A549 (cell line): Measurements from ENCODE around the gene SHE. TPM values are rescaled to one million over a fixed set of nuclear protein-coding genes. Genes with fewer than 3 reads are reported as not detected.

ENCODE experiments used
- ATAC-seq, 2 experiments: fragments of 200-7000 bp in 1 of 2; fragments of >200 bp in 1 of 2; cut with Nextera tagmentation in 1 of 2; cut with Tn5 transposase in 1 of 2; 3 replicates each; pipeline versions ENCODE4 v1.8.0 to v1.9.1; 2018 to 2020; ENCODE audit warnings: mild to moderate bottlenecking in 1 of 2, moderate library complexity in 1 of 2
- CTCF ChIA-PET: fragments of 300-600 bp; sonication (Branson Sonifier 250); formaldehyde crosslinking; extraction: SDS; loops from one replicate; lab custom pipeline; 2021; ENCODE audit warnings: antibody characterized with exemption, inconsistent platforms; lab: Yijun Ruan, JAX
- POLR2A ChIA-PET: fragments of 350-600 bp; formaldehyde crosslinking; extraction: SDS; loops from one replicate; lab custom pipeline; 2021; ENCODE audit warnings: antibody characterized with exemption, inconsistent platforms; lab: Yijun Ruan, JAX
- DNase-seq, 2 experiments: peaks; one replicate each; pipeline versions ENCODE4 v3.0.0 to v3.0.0-alpha.2; 2011 to 2016; ENCODE audit warnings: low read depth in 1 of 2, low spot score in 1 of 2
- FAIRE-seq: peaks from 2 replicates; lab custom pipeline; 2011; peaks lifted over from hg19 to GRCh38; lab: Jason Lieb, UNC
- H3K27ac ChIP-seq, 2 experiments: fragments of >200 bp; sonication (Bioruptor Twin); formaldehyde crosslinking; 3 replicates each; pipeline ENCODE4 v1.5.1; 2016 to 2017
- H3K4me1 ChIP-seq: fragments of >200 bp; sonication (Bioruptor Twin); formaldehyde crosslinking; 3 replicates; pipeline ENCODE4 v1.6.1; 2016
- H3K4me2 ChIP-seq: fragments of >200 bp; sonication (Bioruptor Twin); formaldehyde crosslinking; 3 replicates; pipeline ENCODE4 v1.6.1; 2016
- H3K4me3 ChIP-seq: fragments of >200 bp; sonication (Bioruptor Twin); formaldehyde crosslinking; 3 replicates; pipeline ENCODE4 v1.5.1; 2016
- H3K9me3 ChIP-seq: fragments of >200 bp; sonication (Bioruptor Twin); formaldehyde crosslinking; 3 replicates; pipeline ENCODE4 v1.6.1; 2016
- BHLHE40 ChIP-seq: IDR thresholded peaks from 2 replicates; pipeline ENCODE4 v1.6.1; 2012; ENCODE audit warnings: low read depth, low read length, inconsistent platforms
- CHD2 ChIP-seq: fragments of 150-350 bp; IDR thresholded peaks from 2 replicates; pipeline ENCODE4 v1.6.1; 2014; ENCODE audit warnings: low read length; ENCODE audit not compliant: partially characterized antibody
- EHF ChIP-seq: fragments of 250-450 bp; sonication (Bioruptor Pico); IDR thresholded peaks from 2 replicates; pipeline ENCODE4 v1.5.0; 2020; ENCODE audit warnings: mild to moderate bottlenecking
- ELK1 ChIP-seq: fragments of 150-350 bp; IDR thresholded peaks from 2 replicates; pipeline ENCODE4 v1.6.1; 2014; ENCODE audit warnings: low read depth, mild to moderate bottlenecking, low read length
- ESRRA ChIP-seq: fragments of 150-350 bp; IDR thresholded peaks from 2 replicates; pipeline ENCODE4 v1.6.1; 2014; ENCODE audit warnings: mild to moderate bottlenecking, low read length, borderline replicate concordance
- FOSB ChIP-seq: fragments of 250-450 bp; sonication (Bioruptor Pico); IDR thresholded peaks from 2 replicates; pipeline ENCODE4 v1.5.0; 2020; ENCODE audit warnings: mild to moderate bottlenecking, moderate library complexity
- FOSL2 ChIP-seq, 2 experiments: fragments of 450-650 bp in 1 of 2; fragments of >200 bp in 1 of 2; sonication (Bioruptor Twin) in 1 of 2; formaldehyde crosslinking; IDR thresholded peaks; 2 replicates each; pipeline versions ENCODE4 v1.5.0 to v1.6.1; 2016 to 2020; ENCODE audit warnings: mild to moderate bottlenecking in 1 of 2, moderate library complexity in 1 of 2
- HES2 ChIP-seq: fragments of >200 bp; sonication (Bioruptor Twin); formaldehyde crosslinking; IDR thresholded peaks from 2 replicates; pipeline ENCODE4 v1.6.1; 2016
- HOXB13 ChIP-seq: fragments of 250-450 bp; sonication (Bioruptor Pico); IDR thresholded peaks from 2 replicates; pipeline ENCODE4 v1.5.0; 2020; ENCODE audit warnings: low read depth, mild to moderate bottlenecking, moderate library complexity
- JUN ChIP-seq, 2 experiments: fragments of >200 bp; sonication (Bioruptor Twin); formaldehyde crosslinking; IDR thresholded peaks; 2 replicates in 1 of 2; 3 replicates in 1 of 2; pipeline ENCODE4 v1.6.1; 2016 to 2017
- JUNB ChIP-seq: fragments of >200 bp; sonication (Bioruptor Twin); formaldehyde crosslinking; IDR thresholded peaks from 2 replicates; pipeline ENCODE4 v1.6.1; 2016
- KDM1A ChIP-seq: fragments of 200-600 bp; sonication (generic); IDR thresholded peaks from 2 replicates; pipeline ENCODE4 v1.6.1; 2016; ENCODE audit warnings: low read depth, mild to moderate bottlenecking
- MAFK ChIP-seq: fragments of 450-650 bp; IDR thresholded peaks from 2 replicates; pipeline ENCODE4 v1.6.1; 2014; ENCODE audit not compliant: partially characterized antibody
- MAX ChIP-seq: IDR thresholded peaks from 2 replicates; pipeline ENCODE4 v1.6.1; 2012
- PHF8 ChIP-seq: fragments of 200-600 bp; sonication (generic); IDR thresholded peaks from 2 replicates; pipeline ENCODE4 v1.6.1; 2016; ENCODE audit warnings: low read depth, mild to moderate bottlenecking, antibody characterized with exemption, moderate library complexity, borderline replicate concordance
- POLR2A ChIP-seq: IDR thresholded peaks from 2 replicates; pipeline ENCODE4 v1.6.1; 2012; ENCODE audit warnings: mild to moderate bottlenecking, low read length
- RCOR1 ChIP-seq: fragments of 150-350 bp; IDR thresholded peaks from 2 replicates; pipeline ENCODE4 v1.6.1; 2014; ENCODE audit warnings: antibody characterized with exemption, low read length, low read depth
- SMC3 ChIP-seq: fragments of >200 bp; sonication (Bioruptor Twin); formaldehyde crosslinking; IDR thresholded peaks from 3 replicates; pipeline ENCODE4 v1.6.1; 2018; ENCODE audit warnings: inconsistent platforms
- ZNF302 ChIP-seq: fragments of 250-450 bp; sonication (Bioruptor Pico); IDR thresholded peaks from 2 replicates; pipeline ENCODE4 v1.9.0; 2021; ENCODE audit warnings: inconsistent platforms, mild to moderate bottlenecking, moderate library complexity
- ZSCAN20 ChIP-seq: fragments of 250-450 bp; sonication (Bioruptor Pico); IDR thresholded peaks from 2 replicates; pipeline ENCODE4 v1.8.0; 2022; ENCODE audit warnings: mild to moderate bottlenecking, moderate library complexity
- WGBS: methylation state at CpG from one replicate; pipeline ENCODE4 v1.1.6; 2017; ENCODE audit errors: missing lambda C conversion rate; 5-methylcytosine and 5-hydroxymethylcytosine counted together
- polyA plus RNA-seq, 4 experiments: library from polyadenylated mRNA; depleted of rRNA in 3 of 4; stranded (reverse); fragments of >200 nt; fragmentation: RNase III in 1 of 4; extraction: RNeasy Plus Mini Kit Qiagen cat#74134 plus additional on column Dnase treatment in 1 of 4; gene quantifications; 2 replicates in 3 of 4; 3 replicates in 1 of 4; pipeline ENCODE4 v1.2.3, GENCODE V29; 2011 to 2017

Gene SHE
- polyA plus RNA-seq, 2 of the 4 experiments (the other 2 are of a cell fraction), result 0.03 TPM; not detected in 1

DNA sequence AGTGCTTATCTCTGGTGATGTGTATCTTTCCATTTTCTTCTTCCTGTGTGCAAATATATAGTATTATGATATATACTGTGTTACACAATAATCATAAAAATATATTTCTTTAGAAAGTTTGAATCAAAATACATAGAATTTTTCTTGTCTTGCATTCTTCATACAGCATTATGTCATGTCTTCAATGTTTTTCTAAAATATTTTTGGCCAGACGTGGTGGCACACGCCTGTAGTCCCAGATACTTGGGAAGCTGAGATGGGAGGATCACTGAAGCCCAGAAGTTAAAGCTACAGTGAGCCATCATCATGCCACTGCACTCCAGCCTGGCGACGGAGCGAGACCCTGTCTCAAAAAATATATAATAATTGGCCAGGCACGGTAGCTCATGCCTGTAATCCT is 55.4 kb downstream of the SHE start:
- H3K4me1 ChIP-seq, result peaks cover 17% of the 10 kb centered on the region
- no peaks in the 10 kb centered on the region for H3K9me3 ChIP-seq
- H3K4me3 ChIP-seq, result no peak overlapping the region
- 90% methylated on average over 6 of the region's 6 CpGs for WGBS
- CTCF ChIA-PET, result interaction anchor here (1.2 to 1.6 kb wide), 4 partner anchors 10 to 112 kb away, joined by 3 to 6 read pairs (median 4); no protein-coding TSS in a partner anchor
- DNase-seq (no peak), ATAC-seq (no peak), FAIRE-seq (no peak)
- POLR2A ChIA-PET, result no interaction called here
- TF ChIP-seq CHD2 (no peak), FOSB (no peak), POLR2A (no peak), ZNF302 (CRISPR knock-in tag) (no peak), MAX (no peak), ZSCAN20 (no peak), EHF (CRISPR knock-in tag) (no peak), RCOR1 (no peak)
- H3K4me2 ChIP-seq, result no peak overlapping the region
- H3K27ac ChIP-seq, result no peak overlapping the region

GRCh38 chr1:154446292-154446691 is 55.9 kb downstream of the SHE start:
- WGBS, result 81% methylated on average over 10 of the region's 10 CpGs
- POLR2A ChIA-PET, result no interaction called here
- FAIRE-seq (no peak), ATAC-seq (no peak), DNase-seq (no peak)
- CTCF ChIA-PET, result interaction anchor here (1.2 to 1.3 kb wide), 2 partner anchors 9 to 112 kb away, joined by 3 to 5 read pairs; no protein-coding TSS in a partner anchor
- TF ChIP-seq MAFK (peak; percentile 71), BHLHE40 (no peak)
- H3K9me3 ChIP-seq, result no peaks in the 10 kb centered on the region
- peaks cover 21% of the 10 kb centered on the region for H3K4me1 ChIP-seq
- H3K4me2 ChIP-seq, result no peak overlapping the region
- H3K27ac ChIP-seq, result no peak overlapping the region
- H3K4me3 ChIP-seq, result no peak overlapping the region

- POLR2A ChIA-PET, result interaction anchor here (0.6 kb wide), 1 partner anchor 27 kb away, joined by 3 read pairs; no protein-coding TSS in a partner anchor
- TF ChIP-seq SMC3 (no peak), ESRRA (no peak), JUN (IDR thresholded peaks at IDR 0.05) (no peak), JUNB (peak; percentile 22; the same call in 1 of the 2 replicates), FOSL2 (IDR thresholded peaks at IDR 0.05) (no peak), FOSL2 (CRISPR knock-in tag; IDR thresholded peaks at IDR 0.05) (peak; percentile 59)
- TF ChIP-seq, all 56 proteins: peak for 2
- H3K4me1 ChIP-seq, result peaks cover 21% of the 10 kb centered on the region
- FAIRE-seq, result no peak
- peak overlapping the region; percentile 12; the same call in 1 of the 3 replicates for H3K4me2 ChIP-seq
- peak overlapping the region in 1 of 2 experiments; percentile 60; a peak in 3 of 6 replicates for H3K27ac ChIP-seq
- H3K9me3 ChIP-seq, result no peaks in the 10 kb centered on the region
- WGBS, result 54% methylated on average over 7 of the region's 7 CpGs
- CTCF ChIA-PET, result interaction anchor here (0.8 to 1.7 kb wide), 11 partner anchors 9 to 499 kb away, joined by 3 to 8 read pairs (median 3); partner anchors contain the start of gene IL6R
- no peak overlapping the region for H3K4me3 ChIP-seq
- peak in 1 of 2 experiments; percentile 69 for DNase-seq
- ATAC-seq, result peak; percentile 66 to 81
Measured at GRCh38 chr1:154445040-154445472, 57.2 kb downstream of the SHE start.

DNA sequence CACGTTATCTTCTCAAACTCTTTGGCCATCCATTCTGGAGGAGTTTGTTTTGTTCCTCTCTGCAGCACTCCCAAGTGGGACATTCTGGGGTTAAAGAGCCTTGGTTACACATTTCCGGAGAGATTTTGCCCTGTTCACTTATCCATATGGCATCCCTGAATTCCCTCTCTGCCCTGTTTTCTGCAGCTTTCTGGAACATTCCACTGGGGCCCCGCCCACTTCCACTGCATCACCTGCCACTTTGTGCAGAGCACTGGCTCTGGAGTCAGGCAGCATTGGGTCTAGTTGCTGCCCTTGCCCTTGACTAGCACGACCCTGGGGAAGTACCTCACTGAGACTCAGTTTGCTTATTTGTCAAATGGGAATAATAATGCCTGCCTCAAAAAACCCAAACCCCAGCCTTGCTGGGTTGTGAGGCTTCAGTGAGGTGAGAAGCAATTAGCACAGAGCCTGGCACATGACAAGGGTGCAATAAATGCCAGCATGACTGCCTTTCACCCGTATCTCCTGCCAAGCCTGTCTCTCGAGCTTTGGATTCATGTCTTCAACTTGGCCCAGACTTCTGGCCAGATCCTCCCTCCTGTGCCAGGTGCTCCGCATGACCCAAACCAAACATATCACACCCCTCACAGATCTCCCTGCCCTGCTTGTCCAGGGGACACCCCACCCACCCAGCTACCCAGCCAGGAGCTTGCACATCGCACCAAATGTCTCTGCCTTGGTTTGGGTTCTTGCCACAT is 58.8 kb downstream of the SHE start:
- TF ChIP-seq HES2 (no peak), HOXB13 (no peak), PHF8 (no peak), CHD2 (no peak), KDM1A (no peak), SMC3 (no peak), ELK1 (no peak)
- Histone ChIP-seq H3K9me3 (no peaks in the 10 kb centered on the region), H3K4me2 (no peak overlapping the region), H3K4me3 (no peak overlapping the region), H3K27ac (no peak overlapping the region), H3K4me1 (peaks cover 33% of the 10 kb centered on the region)
- no peak for DNase-seq
- ChIA-PET CTCF (interaction anchor here (0.6 to 3.0 kb wide), 8 partner anchors 8 to 353 kb away, joined by 3 to 11 read pairs (median 4); no protein-coding TSS in a partner anchor), POLR2A (no interaction called here)
- no peak for ATAC-seq
- no peak for FAIRE-seq
- 92% methylated on average over 8 of the region's 8 CpGs for WGBS
